Gastroesophageal sphincter (tissue), 4 donors: ENCODE measurements around the gene SLC9A2. TPM values are rescaled to one million over a fixed set of nuclear protein-coding genes. Genes with fewer than 3 reads are reported as not detected.

Source experiments
- ATAC-seq: fragments of 150-250 bp; one replicate; pipeline ENCODE4 v1.9.1; 2016; ENCODE audit warnings: mild to moderate bottlenecking, moderate library complexity
- H3K27ac ChIP-seq, 4 donors: fragments of 200-600 bp; sonication (generic) in 3 of 4; 1 replicate in 3 of 4; 2 replicates in 1 of 4; pipeline ENCODE4 v1.5.1; 2016 to 2019
- H3K27me3 ChIP-seq: fragments of 200-600 bp; sonication (generic); one replicate; pipeline ENCODE4 v1.5.1; 2019
- H3K36me3 ChIP-seq, 2 donors: fragments of 200-600 bp; sonication (generic); one replicate each; pipeline ENCODE4 v1.5.1; 2019; ENCODE audit warnings: control low read depth in 1 of 2
- H3K4me1 ChIP-seq, 3 donors: fragments of 200-600 bp; sonication (generic); 1 replicate in 2 of 3; 2 replicates in 1 of 3; pipeline ENCODE4 v1.5.1; 2016 to 2019; ENCODE audit warnings: control low read depth in 2 of 3
- H3K4me3 ChIP-seq, 2 donors: fragments of 200-600 bp; sonication (generic); one replicate each; pipeline ENCODE4 v1.5.1; 2019; ENCODE audit warnings: mild to moderate bottlenecking in 1 of 2, moderate library complexity in 1 of 2
- H3K9me3 ChIP-seq, 3 donors: fragments of 200-600 bp; sonication (generic); one replicate each; pipeline ENCODE4 v1.5.1; 2017 to 2019; ENCODE audit warnings: control low read depth in 2 of 3
- CTCF ChIP-seq, 4 experiments: fragments of 200-600 bp in 2 of 4; fragments of 450-650 bp in 2 of 4; sonication (generic) in 1 of 4; IDR thresholded peaks; one replicate each; pipeline ENCODE4 v1.5.1; 2017 to 2019; ENCODE audit warnings: antibody characterized with exemption in 4 of 4, mild to moderate bottlenecking in 2 of 4, moderate library complexity in 2 of 4
- EP300 ChIP-seq: sonication (generic); formaldehyde crosslinking; IDR thresholded peaks from one replicate; pipeline ENCODE4 v1.6.1; 2017; ENCODE audit warnings: antibody characterized with exemption, mild to moderate bottlenecking
- POLR2A ChIP-seq, 2 donors: fragments of 450-650 bp; IDR thresholded peaks; one replicate each; pipeline ENCODE4 v1.6.1; 2017; ENCODE audit warnings: antibody characterized with exemption in 2 of 2, mild to moderate bottlenecking in 2 of 2, moderate library complexity in 1 of 2
- POLR2AphosphoS5 ChIP-seq: sonication (generic); formaldehyde crosslinking; IDR thresholded peaks from one replicate; pipeline ENCODE4 v1.6.1; 2017; ENCODE audit warnings: antibody characterized with exemption
- WGBS, 2 donors: methylation state at CpG; one replicate each; pipeline ENCODE4 v1.1.5; 2018; ENCODE audit warnings: low coverage in 1 of 2; 5-methylcytosine and 5-hydroxymethylcytosine counted together
- total RNA-seq, 4 donors: library from RNA; depleted of rRNA; stranded (reverse); fragments of >200 nt; gene quantifications; one replicate each; pipeline ENCODE4 v1.1.0, GENCODE V29; 2016

Gene SLC9A2
- total RNA-seq, 4 donors from 2014 or later = 0.57 TPM; not detected in 3

DNA sequence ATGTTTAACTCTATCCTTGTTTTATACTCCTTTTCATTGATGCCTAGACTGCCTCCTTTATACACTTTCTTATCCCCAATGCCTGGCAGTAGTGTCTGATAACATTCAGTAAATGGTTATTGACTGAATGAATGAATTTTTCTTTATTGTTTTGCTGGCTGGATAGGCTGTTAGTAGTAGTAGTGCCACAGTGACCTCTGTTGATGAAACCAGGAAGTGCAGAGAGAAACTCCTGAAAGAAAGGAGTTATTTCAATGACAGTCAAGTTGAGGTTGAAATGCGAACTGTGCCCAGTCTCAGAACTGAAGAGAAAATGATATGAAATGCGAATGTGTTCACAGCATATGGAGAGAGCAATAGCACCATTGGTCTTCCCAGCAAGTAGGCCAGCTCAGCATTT is 26.8 kb upstream of the SLC9A2 start:
- H3K9me3 ChIP-seq = no peaks in the 10 kb centered on the region
- no peaks in the 10 kb centered on the region for H3K4me1 ChIP-seq
- 82 to 92% methylated on average over 2 of the region's 2 CpGs for WGBS, 2 donors
- no peak overlapping the region for H3K4me3 ChIP-seq
- H3K27me3 ChIP-seq = peaks cover under 1% of the 10 kb centered on the region
- H3K36me3 ChIP-seq = no peaks in the 10 kb centered on the region
- TF ChIP-seq POLR2A (IDR thresholded peaks at IDR 0.05) = no peak
- TF ChIP-seq POLR2AphosphoS5 = no peak
- no peak for TF ChIP-seq CTCF (IDR thresholded peaks at IDR 0.05)
- TF ChIP-seq EP300 = no peak
- ATAC-seq = no peak
- H3K27ac ChIP-seq = no peak overlapping the region

- no peak for ATAC-seq
- H3K27ac ChIP-seq = no peak overlapping the region
- WGBS, 2 donors = 42 to 49% methylated on average over 3 of the region's 3 CpGs
- H3K4me3 ChIP-seq = no peak overlapping the region
- peaks cover 4% of the 10 kb centered on the region for H3K27me3 ChIP-seq
- no peaks in the 10 kb centered on the region for H3K9me3 ChIP-seq
- no peaks in the 10 kb centered on the region for H3K4me1 ChIP-seq
- no peaks in the 10 kb centered on the region for H3K36me3 ChIP-seq
- TF ChIP-seq EP300 (no peak), CTCF (IDR thresholded peaks at IDR 0.05) (no peak), POLR2A (IDR thresholded peaks at IDR 0.05) (no peak), POLR2AphosphoS5 (no peak)
Measured at GRCh38 chr2:102593516-102593915, 25.8 kb upstream of the SLC9A2 start.

DNA sequence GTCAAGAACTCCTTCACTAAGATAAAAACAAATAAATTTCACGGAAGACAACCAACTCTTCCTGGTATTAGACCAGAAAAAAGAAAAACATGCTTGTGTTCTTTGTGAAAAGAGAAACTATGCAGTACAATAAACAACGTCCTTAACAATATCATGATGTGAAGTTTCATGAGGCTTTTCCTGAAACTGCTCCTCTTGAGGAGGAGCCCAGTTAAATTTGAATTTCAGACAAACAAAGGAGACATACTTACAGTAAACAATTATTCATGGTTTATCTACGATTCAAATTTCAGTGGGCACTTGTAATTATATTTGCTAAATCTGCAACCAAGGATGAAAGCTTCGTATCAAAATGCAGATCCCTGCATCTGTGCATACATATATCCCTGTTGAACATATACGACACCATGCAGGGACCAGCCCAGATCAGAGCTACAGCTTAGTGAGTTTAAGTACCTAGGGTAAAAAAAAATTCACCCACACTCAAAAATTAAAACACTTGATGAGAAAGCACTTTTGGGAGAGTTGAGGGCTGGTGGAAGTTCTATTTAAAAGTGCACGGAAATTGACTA is 24.8 kb upstream of the SLC9A2 start:
- no peaks in the 10 kb centered on the region for H3K36me3 ChIP-seq
- ATAC-seq = no peak
- no peak overlapping the region for H3K4me3 ChIP-seq
- no peaks in the 10 kb centered on the region for H3K4me1 ChIP-seq
- no peaks in the 10 kb centered on the region for H3K9me3 ChIP-seq
- 64 to 72% methylated on average over 6 of the region's 6 CpGs for WGBS, 2 donors
- H3K27me3 ChIP-seq = peaks cover 4% of the 10 kb centered on the region
- no peak overlapping the region for H3K27ac ChIP-seq
- TF ChIP-seq POLR2A (IDR thresholded peaks at IDR 0.05) (no peak), POLR2AphosphoS5 (no peak), CTCF (IDR thresholded peaks at IDR 0.05) (no peak), EP300 (no peak)

GRCh38 chr2:102597788-102598187 is 21.6 kb upstream of the SLC9A2 start:
- Histone ChIP-seq H3K36me3 (no peaks in the 10 kb centered on the region), H3K4me3 (no peak overlapping the region), H3K27ac (no peak overlapping the region), H3K9me3 (no peaks in the 10 kb centered on the region), H3K4me1 (no peaks in the 10 kb centered on the region), H3K27me3 (peaks cover 4% of the 10 kb centered on the region)
- WGBS, 2 donors = 41 to 44% methylated on average over 9 of the region's 9 CpGs
- no peak for ATAC-seq
- TF ChIP-seq CTCF (IDR thresholded peaks at IDR 0.05) = no peak
- no peak for TF ChIP-seq POLR2AphosphoS5
- no peak for TF ChIP-seq EP300
- no peak for TF ChIP-seq POLR2A (IDR thresholded peaks at IDR 0.05)

GRCh38 chr2:102599486-102599885 is 19.9 kb upstream of the SLC9A2 start:
- no peak overlapping the region for H3K4me3 ChIP-seq
- H3K4me1 ChIP-seq = no peaks in the 10 kb centered on the region
- H3K36me3 ChIP-seq = no peaks in the 10 kb centered on the region
- TF ChIP-seq EP300 (no peak), POLR2A (IDR thresholded peaks at IDR 0.05) (no peak), POLR2AphosphoS5 (no peak), CTCF (IDR thresholded peaks at IDR 0.05) (no peak)
- peaks cover 4% of the 10 kb centered on the region for H3K27me3 ChIP-seq
- H3K27ac ChIP-seq = no peak overlapping the region
- no peak for ATAC-seq
- 45 to 57% methylated on average over 5 of the region's 6 CpGs for WGBS, 2 donors
- no peaks in the 10 kb centered on the region for H3K9me3 ChIP-seq
